PC-3 (cell line): ENCODE results near the gene ADAMTS16. TPM values are rescaled to one million over a fixed set of nuclear protein-coding genes. Genes with fewer than 3 reads are reported as not detected.

ENCODE experiments used
- ATAC-seq: fragments of 200-7000 bp; cut with Tn5 transposase; 2 replicates; pipeline ENCODE4 v1.9.1; 2020; ENCODE audit warnings: mild to moderate bottlenecking, moderate library complexity
- BruUV-seq: library from RNA; stranded (reverse); fragments of 400-500 nt; replicated peaks from 2 replicates; lab custom pipeline; 2021; lab: Mats Ljungman, UMichigan
- CTCF ChIA-PET: fragments of 300-600 bp; sonication (Branson Sonifier 250); formaldehyde crosslinking; loops from one replicate; lab custom pipeline; 2022; ENCODE audit warnings: antibody characterized with exemption; lab: Charles Lee
- POLR2A ChIA-PET: fragments of 300-600 bp; sonication (Branson Sonifier 250); formaldehyde crosslinking; loops from one replicate; lab custom pipeline; 2022; ENCODE audit warnings: antibody characterized with exemption; ENCODE audit not compliant: unreplicated experiment; lab: Charles Lee
- DNase-seq: peaks from one replicate; pipeline ENCODE4 v3.0.0-alpha.2; 2015
- H2AFZ ChIP-seq: fragments of 300-600 bp; sonication (generic); 2 replicates; pipeline ENCODE4 v1.6.0; 2016; ENCODE audit warnings: antibody characterized with exemption, low read length
- H3F3A ChIP-seq: fragments of 300-600 bp; sonication (generic); one replicate; pipeline ENCODE4 v1.6.0; 2017; ENCODE audit warnings: antibody characterized with exemption, low read length, control low read depth, mild to moderate bottlenecking; ENCODE audit not compliant: unreplicated experiment
- H3K27ac ChIP-seq: fragments of 300-600 bp; sonication (generic); 2 replicates; pipeline ENCODE4 v1.5.1; 2016; ENCODE audit warnings: mild to moderate bottlenecking, low read length
- H3K27me3 ChIP-seq: fragments of 300-600 bp; sonication (generic); 2 replicates; pipeline ENCODE4 v1.6.1; 2016; ENCODE audit warnings: low read length, mixed read lengths
- H3K36me3 ChIP-seq: fragments of 300-600 bp; sonication (generic); 2 replicates; pipeline ENCODE4 v1.6.1; 2016; ENCODE audit warnings: low read depth, mixed run types, low read length, mixed read lengths
- H3K4me1 ChIP-seq: fragments of 300-600 bp; sonication (generic); 2 replicates; pipeline ENCODE4 v1.5.1; 2016; ENCODE audit warnings: low read length; ENCODE audit not compliant: insufficient read depth
- H3K4me2 ChIP-seq: fragments of 300-600 bp; sonication (generic); 2 replicates; pipeline ENCODE4 v1.6.0; 2016; ENCODE audit warnings: low read length
- H3K4me3 ChIP-seq: fragments of 300-600 bp; sonication (generic); 2 replicates; pipeline ENCODE4 v1.5.1; 2016; ENCODE audit warnings: mild to moderate bottlenecking, low read length, mixed read lengths
- H3K79me2 ChIP-seq: fragments of 300-600 bp; sonication (generic); 2 replicates; pipeline ENCODE4 v1.6.1; 2017; ENCODE audit warnings: low read length, mixed read lengths
- H3K9ac ChIP-seq: fragments of 300-600 bp; sonication (generic); 2 replicates; pipeline ENCODE4 v1.6.0; 2016; ENCODE audit warnings: mild to moderate bottlenecking, low read length
- H3K9me2 ChIP-seq: fragments of 300-600 bp; sonication (generic); replicated peaks from 2 replicates; pipeline ENCODE4 v1.6.1; 2016; ENCODE audit warnings: mixed run types, low read length, mixed read lengths
- H3K9me3 ChIP-seq: fragments of 300-600 bp; sonication (generic); 2 replicates; pipeline ENCODE4 v1.6.1; 2016; ENCODE audit warnings: low read length, mixed read lengths
- H4K20me1 ChIP-seq: fragments of 300-600 bp; sonication (generic); 2 replicates; pipeline ENCODE4 v1.6.1; 2016; ENCODE audit warnings: low read length, mixed read lengths
- CTCF ChIP-seq: fragments of 300-600 bp; sonication (generic); conservative IDR thresholded peaks from 2 replicates; pipeline ENCODE4 v1.5.1; 2017; ENCODE audit warnings: antibody characterized with exemption, low read depth, mild to moderate bottlenecking, low read length
- EZH2 ChIP-seq: fragments of 300-600 bp; sonication (generic); IDR thresholded peaks from one replicate; pipeline ENCODE4 v1.6.1; 2017; ENCODE audit warnings: antibody characterized with exemption, mild to moderate bottlenecking, low read length; ENCODE audit not compliant: unreplicated experiment
- EZH2phosphoT487 ChIP-seq: fragments of 300-600 bp; sonication (generic); IDR thresholded peaks from 2 replicates; pipeline ENCODE4 v1.6.1; 2018; ENCODE audit warnings: mild to moderate bottlenecking, antibody characterized with exemption, low read length, borderline replicate concordance
- intact Hi-C: fragments of 100-400 bp; cut with micrococcal nuclease; formaldehyde crosslinking; loops from 2 replicates; pipeline ENCODE4 v1.9.0; 2023
- total RNA-seq: library from RNA; depleted of rRNA; stranded (reverse); fragments of >200 nt; gene quantifications from 2 replicates; pipeline ENCODE4 v1.2.3, GENCODE V29; 2014

The ADAMTS16 gene
- total RNA-seq, 1 experiment from 2014 or later, result 1.7 TPM

GRCh38 chr5:5182508-5183188, 42.5 kb downstream of the ADAMTS16 start:
- H3K9ac ChIP-seq, result no peak overlapping the region
- DNase-seq (no peak), ATAC-seq (no peak)
- no peak overlapping the region for H3K4me2 ChIP-seq
- H3K79me2 ChIP-seq, result no peaks in the 10 kb centered on the region
- no peaks in the 10 kb centered on the region for H3K9me3 ChIP-seq
- H3K27ac ChIP-seq, result no peak overlapping the region
- intact Hi-C loops, result no loop called here
- TF ChIP-seq EZH2, result no peak
- no peak for TF ChIP-seq EZH2phosphoT487
- TF ChIP-seq CTCF, result no peak
- no peaks in the 10 kb centered on the region for H3K36me3 ChIP-seq
- BruUV-seq, result no TSS peak
- H3K4me3 ChIP-seq, result no peak overlapping the region
- no peaks in the 10 kb centered on the region for H4K20me1 ChIP-seq
- no peak overlapping the region for H2AFZ ChIP-seq
- CTCF ChIA-PET, result no interaction called here
- no peaks in the 10 kb centered on the region for H3K9me2 ChIP-seq
- H3K4me1 ChIP-seq, result no peaks in the 10 kb centered on the region
- H3K27me3 ChIP-seq, result no peaks in the 10 kb centered on the region
- H3F3A ChIP-seq, result no peaks in the 10 kb centered on the region
- POLR2A ChIA-PET, result no interaction called here

- no peak overlapping the region for H3K4me2 ChIP-seq
- no peaks in the 10 kb centered on the region for H3K4me1 ChIP-seq
- H4K20me1 ChIP-seq, result no peaks in the 10 kb centered on the region
- POLR2A ChIA-PET, result no interaction called here
- no peak for TF ChIP-seq CTCF
- TF ChIP-seq EZH2, result no peak
- TF ChIP-seq EZH2phosphoT487, result no peak
- H3K36me3 ChIP-seq, result no peaks in the 10 kb centered on the region
- H3K79me2 ChIP-seq, result no peaks in the 10 kb centered on the region
- H3K9ac ChIP-seq, result no peak overlapping the region
- H3K9me2 ChIP-seq, result no peaks in the 10 kb centered on the region
- H2AFZ ChIP-seq, result no peak overlapping the region
- H3K27ac ChIP-seq, result no peak overlapping the region
- H3K27me3 ChIP-seq, result no peaks in the 10 kb centered on the region
- no peaks in the 10 kb centered on the region for H3F3A ChIP-seq
- no peak for ATAC-seq
- H3K9me3 ChIP-seq, result no peaks in the 10 kb centered on the region
- no peak for DNase-seq
- intact Hi-C loops, result no loop called here
- BruUV-seq, result no TSS peak
- no peak overlapping the region for H3K4me3 ChIP-seq
- CTCF ChIA-PET, result no interaction called here
These were observed 43.1 kb downstream of the ADAMTS16 start for GRCh38 chr5:5183189-5183699.

GRCh38 chr5:5183933-5184332, 43.8 kb downstream of the ADAMTS16 start:
- H3K4me3 ChIP-seq, result no peak overlapping the region
- TF ChIP-seq EZH2, result no peak
- TF ChIP-seq EZH2phosphoT487, result no peak
- no peak for TF ChIP-seq CTCF
- no peaks in the 10 kb centered on the region for H3F3A ChIP-seq
- BruUV-seq, result no TSS peak
- no peaks in the 10 kb centered on the region for H3K9me3 ChIP-seq
- no peaks in the 10 kb centered on the region for H3K36me3 ChIP-seq
- intact Hi-C loops, result no loop called here
- no peak overlapping the region for H3K27ac ChIP-seq
- no peak overlapping the region for H2AFZ ChIP-seq
- no peaks in the 10 kb centered on the region for H3K9me2 ChIP-seq
- ATAC-seq (no peak), DNase-seq (no peak)
- POLR2A ChIA-PET, result no interaction called here
- no peaks in the 10 kb centered on the region for H4K20me1 ChIP-seq
- CTCF ChIA-PET, result no interaction called here
- no peak overlapping the region for H3K4me2 ChIP-seq
- H3K9ac ChIP-seq, result no peak overlapping the region
- no peaks in the 10 kb centered on the region for H3K79me2 ChIP-seq
- H3K4me1 ChIP-seq, result no peaks in the 10 kb centered on the region
- no peaks in the 10 kb centered on the region for H3K27me3 ChIP-seq
